Stimulated activated memory B cell treated with anti-CD40 and anti-IgM and Interleukin-4, amounts not matched to agents 10 μg/mL and 1 μg/mL and 100 μg/mL, for 72 hours (primary cell): ENCODE results near the gene MOB1A.
"Not testable (repeated sequence)": the region's sequence is repeated elsewhere in the genome, so short reads cannot be mapped to it uniquely, and the experiment has no call there.

Experiments used
- ATAC-seq: fragments of 150-1000 bp; cut with Tn5 transposase; 2 replicates; pipeline ENCODE4 v1.10.0; 2021
- H3K27ac Mint-ChIP-seq: one replicate; pipeline ENCODE4 v1.8.0; 2022; ENCODE audit warnings: mild to moderate bottlenecking, mixed read lengths
- H3K27me3 Mint-ChIP-seq: one replicate; pipeline ENCODE4 v1.8.0; 2022; ENCODE audit warnings: mixed read lengths
- H3K36me3 Mint-ChIP-seq: one replicate; pipeline ENCODE4 v1.8.0; 2022; ENCODE audit warnings: mixed read lengths
- H3K4me1 Mint-ChIP-seq: one replicate; pipeline ENCODE4 v1.8.0; 2022; ENCODE audit warnings: mixed read lengths
- H3K4me3 Mint-ChIP-seq: one replicate; pipeline ENCODE4 v1.8.0; 2022; ENCODE audit warnings: mild to moderate bottlenecking, moderate library complexity, mixed read lengths
- H3K9me3 Mint-ChIP-seq: one replicate; pipeline ENCODE4 v1.8.0; 2022; ENCODE audit warnings: mixed read lengths

MOB1A gene

GRCh38 chr2:74146929-74147726 is 31.6 kb downstream of the MOB1A start:
- no peaks in the 10 kb centered on the region for H3K9me3 Mint-ChIP-seq
- no peak overlapping the region for H3K4me3 Mint-ChIP-seq
- H3K27ac Mint-ChIP-seq, result no peak overlapping the region
- peaks cover 5% of the 10 kb centered on the region for H3K36me3 Mint-ChIP-seq
- peak; percentile 63 for ATAC-seq
- peaks cover 11% of the 10 kb centered on the region for H3K4me1 Mint-ChIP-seq
- no peaks in the 10 kb centered on the region for H3K27me3 Mint-ChIP-seq

GRCh38 chr2:74142340-74142739 is 36.3 kb downstream of the MOB1A start:
- no peaks in the 10 kb centered on the region for H3K9me3 Mint-ChIP-seq
- H3K27me3 Mint-ChIP-seq, result no peaks in the 10 kb centered on the region
- peaks cover 12% of the 10 kb centered on the region for H3K4me1 Mint-ChIP-seq
- no peak overlapping the region for H3K4me3 Mint-ChIP-seq
- ATAC-seq, result no peak
- H3K27ac Mint-ChIP-seq, result no peak overlapping the region
- peaks cover 34% of the 10 kb centered on the region for H3K36me3 Mint-ChIP-seq

- H3K9me3 Mint-ChIP-seq, result no peaks in the 10 kb centered on the region
- H3K36me3 Mint-ChIP-seq, result peaks cover 63% of the 10 kb centered on the region
- no peaks in the 10 kb centered on the region for H3K27me3 Mint-ChIP-seq
- ATAC-seq, result no peak
- no peak overlapping the region for H3K4me3 Mint-ChIP-seq
- no peak overlapping the region for H3K27ac Mint-ChIP-seq
- H3K4me1 Mint-ChIP-seq, result peaks cover 12% of the 10 kb centered on the region
These were observed 39.9 kb downstream of the MOB1A start for GRCh38 chr2:74138600-74139323.

GRCh38 chr2:74137651-74138599 is 40.8 kb downstream of the MOB1A start:
- H3K27me3 Mint-ChIP-seq, result no peaks in the 10 kb centered on the region
- no peaks in the 10 kb centered on the region for H3K9me3 Mint-ChIP-seq
- no peak overlapping the region for H3K27ac Mint-ChIP-seq
- H3K36me3 Mint-ChIP-seq, result peaks cover 72% of the 10 kb centered on the region
- H3K4me3 Mint-ChIP-seq, result no peak overlapping the region
- no peak for ATAC-seq
- H3K4me1 Mint-ChIP-seq, result peaks cover 12% of the 10 kb centered on the region

GRCh38 chr2:74131901-74132300 is 46.8 kb downstream of the MOB1A start:
- Mint-ChIP-seq H3K9me3 (no peaks in the 10 kb centered on the region), H3K27ac (no peak overlapping the region), H3K4me3 (no peak overlapping the region), H3K27me3 (no peaks in the 10 kb centered on the region), H3K4me1 (no peaks in the 10 kb centered on the region), H3K36me3 (peaks cover 40% of the 10 kb centered on the region)
- ATAC-seq, result no peak

GRCh38 chr2:74130211-74130995 is 48.3 kb downstream of the MOB1A start:
- H3K4me3 Mint-ChIP-seq, result no peak overlapping the region
- no peaks in the 10 kb centered on the region for H3K27me3 Mint-ChIP-seq
- no peak overlapping the region for H3K27ac Mint-ChIP-seq
- no peak for ATAC-seq
- H3K4me1 Mint-ChIP-seq, result no peaks in the 10 kb centered on the region
- H3K36me3 Mint-ChIP-seq, result peaks cover 28% of the 10 kb centered on the region
- no peaks in the 10 kb centered on the region for H3K9me3 Mint-ChIP-seq

- no peak for ATAC-seq
- Mint-ChIP-seq H3K4me1 (no peaks in the 10 kb centered on the region), H3K4me3 (no peak overlapping the region), H3K9me3 (no peaks in the 10 kb centered on the region), H3K27me3 (no peaks in the 10 kb centered on the region), H3K27ac (no peak overlapping the region), H3K36me3 (peaks cover 8% of the 10 kb centered on the region)
These were observed 50.5 kb downstream of the MOB1A start for GRCh38 chr2:74128206-74128605.

GRCh38 chr2:74123955-74124354 is 54.7 kb downstream of the MOB1A start:
- H3K27ac Mint-ChIP-seq, H3K27me3 Mint-ChIP-seq, H3K9me3 Mint-ChIP-seq, H3K4me3 Mint-ChIP-seq, H3K4me1 Mint-ChIP-seq, ATAC-seq: not testable (repeated sequence)
- H3K36me3 Mint-ChIP-seq, result peaks cover 12% of the 10 kb centered on the region

GRCh38 chr2:74121846-74122245 is 56.8 kb downstream of the MOB1A start:
- H3K4me1 Mint-ChIP-seq, ATAC-seq, H3K9me3 Mint-ChIP-seq, H3K27ac Mint-ChIP-seq, H3K4me3 Mint-ChIP-seq, H3K27me3 Mint-ChIP-seq: not testable (repeated sequence)
- H3K36me3 Mint-ChIP-seq, result peaks cover 12% of the 10 kb centered on the region

- H3K36me3 Mint-ChIP-seq, result peaks cover 12% of the 10 kb centered on the region
- peak; percentile 97 for ATAC-seq
- H3K4me1 Mint-ChIP-seq, result peaks cover 7% of the 10 kb centered on the region
- peaks cover 2% of the 10 kb centered on the region for H3K27me3 Mint-ChIP-seq
- H3K4me3 Mint-ChIP-seq, result peak overlapping the region; percentile 89
- peak overlapping the region; percentile 93 for H3K27ac Mint-ChIP-seq
- peaks cover 9% of the 10 kb centered on the region for H3K9me3 Mint-ChIP-seq
These were observed 58.5 kb downstream of the MOB1A start for GRCh38 chr2:74119912-74120825.

- H3K27me3 Mint-ChIP-seq, result peaks cover 9% of the 10 kb centered on the region
- peaks cover 9% of the 10 kb centered on the region for H3K9me3 Mint-ChIP-seq
- peak overlapping the region; percentile 93 for H3K27ac Mint-ChIP-seq
- no peak overlapping the region for H3K4me3 Mint-ChIP-seq
- ATAC-seq, result no peak
- H3K4me1 Mint-ChIP-seq, result peaks cover 7% of the 10 kb centered on the region
- H3K36me3 Mint-ChIP-seq, result peaks cover 12% of the 10 kb centered on the region
These were observed 59.3 kb downstream of the MOB1A start for GRCh38 chr2:74119339-74119738.

GRCh38 chr2:74111380-74111779 is 67.3 kb downstream of the MOB1A start:
- ATAC-seq, result no peak

GRCh38 chr2:74110537-74110936 is 68.1 kb downstream of the MOB1A start:
- peaks cover 5% of the 10 kb centered on the region for H3K36me3 Mint-ChIP-seq
- H3K4me1 Mint-ChIP-seq, result no peaks in the 10 kb centered on the region
- no peak overlapping the region for H3K27ac Mint-ChIP-seq
- H3K4me3 Mint-ChIP-seq, result no peak overlapping the region
- H3K9me3 Mint-ChIP-seq, result no peaks in the 10 kb centered on the region
- peaks cover 9% of the 10 kb centered on the region for H3K27me3 Mint-ChIP-seq
- no peak for ATAC-seq

More at GRCh38 chr2:74111380-74111779, 67.3 kb downstream of the MOB1A start:
- Mint-ChIP-seq H3K36me3 (peaks cover 5% of the 10 kb centered on the region), H3K27me3 (peaks cover 9% of the 10 kb centered on the region), H3K4me3 (no peak overlapping the region), H3K9me3 (no peaks in the 10 kb centered on the region), H3K27ac (no peak overlapping the region), H3K4me1 (no peaks in the 10 kb centered on the region)

- Mint-ChIP-seq H3K27ac (no peak overlapping the region), H3K9me3 (no peaks in the 10 kb centered on the region), H3K27me3 (peaks cover under 1% of the 10 kb centered on the region), H3K4me1 (no peaks in the 10 kb centered on the region), H3K4me3 (no peak overlapping the region), H3K36me3 (peaks cover 5% of the 10 kb centered on the region)
- ATAC-seq, result no peak
These were observed 69.1 kb downstream of the MOB1A start for GRCh38 chr2:74109551-74109950.
